Endothelial cell of umbilical vein (primary cell): ENCODE measurements around the gene ESRRB.

Experiments
- CTCF ChIP-seq, 2 donors: IDR thresholded peaks; 1 replicate in 1 of 2; 2 replicates in 1 of 2; pipeline ENCODE4 v1.5.1; 2011; ENCODE audit warnings: low read length in 2 of 2, mild to moderate bottlenecking in 2 of 2, moderate library complexity in 2 of 2, control low read depth in 1 of 2, inconsistent platforms in 1 of 2, low read depth in 1 of 2; ENCODE audit not compliant: insufficient read depth in 1 of 2; ENCODE audit errors: extremely low read depth in 1 of 2
- EZH2 ChIP-seq: IDR thresholded peaks from 2 replicates; pipeline ENCODE4 v1.6.1; 2012; ENCODE audit warnings: borderline replicate concordance, low read depth, mild to moderate bottlenecking, moderate library complexity, low read length, inconsistent platforms; ENCODE audit not compliant: severe bottlenecking
- FOS ChIP-seq: IDR thresholded peaks from 2 replicates; pipeline ENCODE4 v1.6.1; 2011; ENCODE audit warnings: mild to moderate bottlenecking, low read length, moderate library complexity, borderline replicate concordance; ENCODE audit not compliant: insufficient read depth
- JUN ChIP-seq: IDR thresholded peaks from 2 replicates; pipeline ENCODE4 v1.6.1; 2011; ENCODE audit warnings: borderline replicate concordance, low read depth; ENCODE audit not compliant: insufficient read length, insufficient read depth
- MAX ChIP-seq: IDR thresholded peaks from 2 replicates; pipeline ENCODE4 v1.6.1; 2011; ENCODE audit not compliant: insufficient read depth, insufficient read length
- MYC ChIP-seq: IDR thresholded peaks from one replicate; pipeline ENCODE4 v1.6.1; 2011; ENCODE audit warnings: mild to moderate bottlenecking, low read depth, low read length
- POLR2AphosphoS5 ChIP-seq: IDR thresholded peaks from 2 replicates; pipeline ENCODE4 v1.6.1; 2012; ENCODE audit warnings: low read depth, mild to moderate bottlenecking, control low read depth, low read length, moderate library complexity; ENCODE audit not compliant: insufficient read depth

- TF ChIP-seq EZH2, result peak; percentile 17
- TF ChIP-seq CTCF (IDR thresholded peaks at IDR 0.05; ENCODE audit: extremely low read depth in 1 of 2, insufficient read depth in 1 of 2, low read depth in 1 of 2, low read length in 2 of 2), result no peak
- no peak for TF ChIP-seq JUN
- no peak for TF ChIP-seq MAX
- TF ChIP-seq POLR2AphosphoS5, result no peak
- TF ChIP-seq FOS, result no peak
- TF ChIP-seq MYC, result no peak
Observed at GRCh38 chr14:76413106-76413961, 37.4 kb downstream of the ESRRB start.
